ENCODE measurements around the gene SMTNL2. TPM values are rescaled to one million over a fixed set of nuclear protein-coding genes. Genes with fewer than 3 reads are reported as not detected.

Gene SMTNL2
- total RNA-seq, 2 donors from 2014 or later = 4.6 to 6.3 TPM

DNA sequence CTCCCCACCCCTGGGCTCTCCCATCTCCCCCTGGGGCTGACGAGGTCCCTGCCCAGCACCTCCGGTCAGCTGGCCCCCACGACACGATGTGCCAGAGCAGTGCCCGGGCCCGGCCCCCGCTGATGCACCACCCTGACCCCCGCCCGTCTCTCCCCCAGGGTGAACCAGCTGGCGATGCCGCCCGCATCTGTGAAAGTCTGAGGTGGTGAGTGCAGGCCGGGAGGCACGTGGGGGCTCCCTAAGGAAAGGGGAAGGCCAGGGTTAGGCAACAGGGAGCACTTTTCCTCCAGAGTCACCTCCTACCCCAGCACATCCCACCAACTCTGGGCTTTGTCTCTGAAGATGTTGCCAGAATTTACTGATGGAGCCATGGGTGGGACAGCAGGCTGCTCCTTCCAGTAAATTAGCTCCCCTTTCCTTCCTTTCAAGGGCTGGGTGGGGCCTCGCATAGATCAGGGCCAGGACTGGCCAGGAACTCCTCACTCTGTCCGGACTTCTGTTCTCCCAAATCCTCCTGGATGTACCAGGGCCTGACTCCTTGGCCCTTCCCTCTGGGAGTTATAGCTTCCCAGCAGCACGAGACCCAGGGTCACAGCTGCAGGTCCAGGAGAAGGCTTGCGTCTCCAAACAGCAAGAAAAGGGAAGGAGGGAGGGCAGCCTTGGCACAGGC lies 47.5 kb upstream of the SMTNL2 start:
- Histone ChIP-seq H3K27ac (no peak overlapping the region), H3K4me1 (replicated peaks) (no peaks in the 10 kb centered on the region), H3K27me3 (replicated peaks; ENCODE audit: insufficient read depth) (no peaks in the 10 kb centered on the region), H3K36me3 (no peaks in the 10 kb centered on the region), H3K9me3 (no peaks in the 10 kb centered on the region), H3K4me3 (no peak overlapping the region)
- intact Hi-C loops (cut with DNase I) = loop anchor here (10.0 kb wide), 1 partner anchor 112 kb away; no protein-coding TSS in a partner anchor
- TF ChIP-seq CTCF (IDR thresholded peaks at IDR 0.05) (no peak), POLR2A (IDR thresholded peaks at IDR 0.05) (no peak), POLR2AphosphoS5 (IDR thresholded peaks at IDR 0.05) (no peak)
- no peak for DNase-seq (ENCODE audit: low spot score)
- WGBS = 52% methylated on average over 18 of the region's 18 CpGs

DNA sequence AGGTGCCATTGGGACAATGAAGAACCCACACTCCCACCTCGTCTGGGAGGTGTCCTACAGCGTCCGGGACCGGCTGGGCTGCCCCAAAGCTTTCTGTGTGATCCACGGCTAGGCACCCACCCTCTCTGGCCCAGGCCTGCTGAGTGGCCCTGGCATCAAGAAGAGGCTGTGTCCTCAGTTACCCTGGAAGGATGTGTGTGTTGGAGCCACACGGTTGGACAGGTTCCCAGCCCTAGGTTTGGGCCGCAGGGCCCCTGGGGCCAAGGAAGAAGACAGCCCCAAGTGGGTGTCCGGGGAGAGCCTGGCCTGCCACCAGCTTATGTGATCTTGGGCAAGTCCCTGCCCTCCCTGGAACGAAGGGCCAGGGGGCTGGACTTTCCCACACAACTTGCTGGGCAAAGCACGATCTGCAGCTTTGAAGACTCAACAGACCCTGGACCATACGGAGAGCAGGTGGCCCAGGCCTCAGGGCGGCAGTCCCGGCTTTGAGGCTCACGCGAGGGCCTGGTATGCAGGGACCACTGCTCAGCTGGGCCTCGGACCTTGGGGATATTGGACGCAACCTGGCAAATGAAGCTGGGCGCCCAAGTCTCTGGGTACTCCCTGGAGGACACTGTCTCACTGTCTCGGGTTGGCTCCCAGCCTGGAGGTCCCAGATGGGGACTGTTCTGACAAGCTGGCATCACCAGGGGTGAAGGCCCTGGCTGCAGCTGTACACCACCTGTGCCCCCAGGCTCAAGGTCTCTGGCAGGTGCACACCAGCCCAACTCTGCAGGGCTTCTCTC lies 46.7 kb upstream of the SMTNL2 start:
- Histone ChIP-seq H3K4me3 (no peak overlapping the region), H3K27me3 (replicated peaks; ENCODE audit: insufficient read depth) (no peaks in the 10 kb centered on the region), H3K27ac (no peak overlapping the region), H3K4me1 (replicated peaks) (no peaks in the 10 kb centered on the region), H3K36me3 (peaks cover 0 to 6% of the 10 kb centered on the region in 2 donors), H3K9me3 (no peaks in the 10 kb centered on the region)
- TF ChIP-seq POLR2AphosphoS5 (IDR thresholded peaks at IDR 0.05) = no peak
- no peak for TF ChIP-seq CTCF (IDR thresholded peaks at IDR 0.05)
- no peak for TF ChIP-seq POLR2A (IDR thresholded peaks at IDR 0.05)
- intact Hi-C loops (cut with DNase I) = loop anchor here (10.0 kb wide), 1 partner anchor 113 kb away; no protein-coding TSS in a partner anchor
- WGBS = 74% methylated on average over 19 of the region's 19 CpGs
- DNase-seq (ENCODE audit: low spot score) = no peak

GRCh38 chr17:4538236-4539002 lies 45.9 kb upstream of the SMTNL2 start:
- DNase-seq (ENCODE audit: low spot score) = no peak
- peaks cover 0 to 14% of the 10 kb centered on the region in 2 donors for H3K36me3 ChIP-seq
- no peaks in the 10 kb centered on the region for H3K9me3 ChIP-seq
- H3K4me1 ChIP-seq (replicated peaks) = no peaks in the 10 kb centered on the region
- intact Hi-C loops (cut with DNase I) = loop anchor here (10.0 kb wide), 1 partner anchor 114 kb away; no protein-coding TSS in a partner anchor
- H3K27ac ChIP-seq = no peak overlapping the region
- WGBS = 82% methylated on average over 13 of the region's 13 CpGs
- no peak for TF ChIP-seq POLR2A (IDR thresholded peaks at IDR 0.05)
- no peak for TF ChIP-seq CTCF (IDR thresholded peaks at IDR 0.05)
- TF ChIP-seq POLR2AphosphoS5 (IDR thresholded peaks at IDR 0.05) = no peak
- no peak overlapping the region for H3K4me3 ChIP-seq
- no peaks in the 10 kb centered on the region for H3K27me3 ChIP-seq (replicated peaks; ENCODE audit: insufficient read depth)

DNA sequence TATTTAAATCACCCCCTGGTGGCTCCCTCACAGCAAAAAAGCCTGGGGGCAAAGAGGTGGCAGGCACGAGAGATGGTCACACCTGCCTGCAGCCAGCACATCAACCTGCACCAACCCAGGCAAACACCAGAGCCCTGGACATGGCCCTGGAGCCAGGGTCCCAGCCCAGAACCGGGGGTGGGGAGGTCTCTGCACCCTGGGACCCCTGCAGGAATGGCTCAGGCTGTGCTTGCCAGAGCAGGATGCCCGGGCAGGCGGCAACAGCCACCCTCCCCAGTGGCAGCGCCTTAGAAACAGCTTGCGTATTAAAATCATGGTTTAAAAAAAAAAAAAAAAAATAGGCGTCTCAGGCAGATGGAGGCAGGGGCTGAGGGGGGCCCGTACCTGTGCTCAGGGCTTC lies 45.3 kb upstream of the SMTNL2 start:
- Histone ChIP-seq H3K4me1 (replicated peaks) (no peaks in the 10 kb centered on the region), H3K36me3 (peaks cover 0 to 14% of the 10 kb centered on the region in 2 donors)
- WGBS = 71% methylated on average over 8 of the region's 8 CpGs

More for the DNA sequence above, 45.3 kb upstream of the SMTNL2 start:
- no peak for DNase-seq (ENCODE audit: low spot score)
- H3K27me3 ChIP-seq (replicated peaks; ENCODE audit: insufficient read depth) = no peaks in the 10 kb centered on the region
- no peak overlapping the region for H3K27ac ChIP-seq
- no peak for TF ChIP-seq CTCF (IDR thresholded peaks at IDR 0.05)
- no peak for TF ChIP-seq POLR2AphosphoS5 (IDR thresholded peaks at IDR 0.05)
- no peak for TF ChIP-seq POLR2A (IDR thresholded peaks at IDR 0.05)
- intact Hi-C loops (cut with DNase I) = loop anchor here (10.0 kb wide), 1 partner anchor 114 kb away; no protein-coding TSS in a partner anchor
- H3K9me3 ChIP-seq = no peaks in the 10 kb centered on the region
- H3K4me3 ChIP-seq = no peak overlapping the region
